Uterus (tissue), 4 donors: ENCODE measurements around the gene COL25A1. TPM values are rescaled to one million over a fixed set of nuclear protein-coding genes. Genes with fewer than 3 reads are reported as not detected.

Experiments used
- DNase-seq, 2 donors: peaks; one replicate each; pipeline ENCODE4 v3.0.0-alpha.2; 2019 to 2020
- H3K27ac ChIP-seq, 2 donors: fragments of 200-600 bp; sonication (generic); 1 replicate in 1 of 2; 2 replicates in 1 of 2; pipeline ENCODE4 v1.5.1; 2016 to 2018
- H3K27me3 ChIP-seq, 2 donors: fragments of 200-600 bp; sonication (generic); one replicate each; pipeline ENCODE4 v1.5.1; 2018 to 2019; ENCODE audit warnings: control low read depth in 1 of 2
- H3K36me3 ChIP-seq, 2 donors: fragments of 200-600 bp; sonication (generic); one replicate each; pipeline ENCODE4 v1.5.1; 2019; ENCODE audit warnings: control low read depth in 1 of 2
- H3K4me1 ChIP-seq, 2 donors: fragments of 200-600 bp; sonication (generic); one replicate each; pipeline ENCODE4 v1.5.1; 2018 to 2019; ENCODE audit warnings: control low read depth in 1 of 2
- H3K4me3 ChIP-seq, 2 donors: fragments of 200-600 bp; sonication (generic); 1 replicate in 1 of 2; 2 replicates in 1 of 2; pipeline ENCODE4 v1.5.1; 2018 to 2019; ENCODE audit warnings: mild to moderate bottlenecking in 1 of 2
- H3K9me3 ChIP-seq, 2 donors: fragments of 200-600 bp; sonication (generic); one replicate each; pipeline ENCODE4 v1.5.1; 2019; ENCODE audit warnings: control low read depth in 1 of 2
- CTCF ChIP-seq, 4 experiments: fragments of 200-600 bp in 2 of 4; fragments of 450-650 bp in 2 of 4; sonication (generic) in 2 of 4; IDR thresholded peaks; one replicate each; pipeline ENCODE4 v1.5.1; 2016 to 2019; ENCODE audit warnings: antibody characterized with exemption in 4 of 4, mild to moderate bottlenecking in 2 of 4, moderate library complexity in 1 of 4
- POLR2A ChIP-seq, 2 donors: fragments of 450-650 bp; IDR thresholded peaks; one replicate each; pipeline ENCODE4 v1.6.1; 2016; ENCODE audit warnings: antibody characterized with exemption in 2 of 2, mild to moderate bottlenecking in 1 of 2, moderate library complexity in 1 of 2
- intact Hi-C: fragments of 100-400 bp; cut with DNase I; formaldehyde crosslinking; loops from one replicate; pipeline ENCODE4 v1.15.1; 2023; ENCODE audit warnings: low total_unique reads
- total RNA-seq, 4 donors: library from RNA; depleted of rRNA in 3 of 4; stranded (reverse); fragments of >200 nt in 3 of 4; gene quantifications; one replicate each; pipeline versions ENCODE4 v1.1.0 to v1.2.4, GENCODE V29; 2014 to 2023
- donor health status: DM: yes; HTN: yes; CAD: no.

Gene COL25A1
- total RNA-seq, 4 donors from 2014 or later = 0.26 to 41.1 (median 1.8) TPM; not detected in 1

GRCh38 chr4:109164011-109164410 lies 138.4 kb downstream of the COL25A1 start:
- no peak for DNase-seq
- Histone ChIP-seq H3K36me3 (no peaks in the 10 kb centered on the region), H3K9me3 (no peaks in the 10 kb centered on the region), H3K27ac (no peak overlapping the region), H3K4me1 (no peaks in the 10 kb centered on the region), H3K4me3 (no peak overlapping the region), H3K27me3 (no peaks in the 10 kb centered on the region)
- intact Hi-C loops = no loop called here
- TF ChIP-seq POLR2A (IDR thresholded peaks at IDR 0.05) (no peak), CTCF (IDR thresholded peaks at IDR 0.05) (no peak)

- TF ChIP-seq CTCF (IDR thresholded peaks at IDR 0.05) (no peak), POLR2A (IDR thresholded peaks at IDR 0.05) (no peak)
- intact Hi-C loops = no loop called here
- Histone ChIP-seq H3K36me3 (no peaks in the 10 kb centered on the region), H3K27ac (no peak overlapping the region), H3K27me3 (no peaks in the 10 kb centered on the region), H3K9me3 (no peaks in the 10 kb centered on the region), H3K4me3 (no peak overlapping the region), H3K4me1 (no peaks in the 10 kb centered on the region)
- DNase-seq = no peak
Measured at GRCh38 chr4:109163493-109163892, 139.0 kb downstream of the COL25A1 start.

- H3K4me1 ChIP-seq = no peaks in the 10 kb centered on the region
- TF ChIP-seq POLR2A (IDR thresholded peaks at IDR 0.05) (no peak), CTCF (IDR thresholded peaks at IDR 0.05) (no peak)
- H3K4me3 ChIP-seq = no peak overlapping the region
- no peak overlapping the region for H3K27ac ChIP-seq
- H3K36me3 ChIP-seq = no peaks in the 10 kb centered on the region
- intact Hi-C loops = no loop called here
- H3K27me3 ChIP-seq = no peaks in the 10 kb centered on the region
- no peak for DNase-seq
- H3K9me3 ChIP-seq = no peaks in the 10 kb centered on the region
Measured at GRCh38 chr4:109162759-109163158, 139.7 kb downstream of the COL25A1 start.

GRCh38 chr4:109160494-109160893 lies 142.0 kb downstream of the COL25A1 start:
- Histone ChIP-seq H3K36me3 (no peaks in the 10 kb centered on the region), H3K27ac (no peak overlapping the region), H3K4me3 (no peak overlapping the region), H3K9me3 (no peaks in the 10 kb centered on the region), H3K27me3 (no peaks in the 10 kb centered on the region), H3K4me1 (no peaks in the 10 kb centered on the region)
- intact Hi-C loops = no loop called here
- DNase-seq = no peak
- TF ChIP-seq POLR2A (IDR thresholded peaks at IDR 0.05) (no peak), CTCF (IDR thresholded peaks at IDR 0.05) (no peak)

- no peak overlapping the region for H3K27ac ChIP-seq
- no peak overlapping the region for H3K4me3 ChIP-seq
- H3K36me3 ChIP-seq = no peaks in the 10 kb centered on the region
- H3K4me1 ChIP-seq = no peaks in the 10 kb centered on the region
- no peaks in the 10 kb centered on the region for H3K27me3 ChIP-seq
- TF ChIP-seq POLR2A (IDR thresholded peaks at IDR 0.05) = no peak
- no peak for TF ChIP-seq CTCF (IDR thresholded peaks at IDR 0.05)
- no peak for DNase-seq
- H3K9me3 ChIP-seq = no peaks in the 10 kb centered on the region
- intact Hi-C loops = no loop called here
Measured at GRCh38 chr4:109157696-109158095, 144.8 kb downstream of the COL25A1 start.
